HEK293 (cell line): ENCODE measurements around the gene PHKA2.

Experiments used
- CTCF ChIP-seq: fragments of 450-650 bp; formaldehyde crosslinking; IDR thresholded peaks from 2 replicates; pipeline ENCODE4 v1.5.1; 2016; ENCODE audit warnings: missing biosample characterization, missing genetic modification characterization
- EGR2 ChIP-seq: fragments of 450-650 bp; formaldehyde crosslinking; IDR thresholded peaks from 2 replicates; pipeline ENCODE4 v1.5.1; 2016; ENCODE audit warnings: low read depth, missing biosample characterization, missing genetic modification characterization
- FEZF1 ChIP-seq: fragments of 450-650 bp; formaldehyde crosslinking; IDR thresholded peaks from 2 replicates; pipeline ENCODE4 v1.5.1; 2016; ENCODE audit warnings: missing biosample characterization, missing genetic modification characterization
- GLI4 ChIP-seq: fragments of 450-650 bp; formaldehyde crosslinking; IDR thresholded peaks from 2 replicates; pipeline ENCODE4 v1.5.1; 2016; ENCODE audit warnings: missing biosample characterization, missing genetic modification characterization
- GLIS1 ChIP-seq: fragments of 450-650 bp; formaldehyde crosslinking; IDR thresholded peaks from 2 replicates; pipeline ENCODE4 v1.5.1; 2016; ENCODE audit warnings: missing biosample characterization, missing genetic modification characterization
- HOXA7 ChIP-seq: sonication (generic); formaldehyde crosslinking; IDR thresholded peaks from 2 replicates; pipeline ENCODE4 v1.8.1; 2022; ENCODE audit warnings: missing genetic modification reagents, borderline replicate concordance
- INSM2 ChIP-seq: fragments of 450-650 bp; formaldehyde crosslinking; IDR thresholded peaks from 2 replicates; pipeline ENCODE4 v1.5.1; 2016; ENCODE audit warnings: missing biosample characterization, missing genetic modification characterization
- KLF10 ChIP-seq: fragments of 450-650 bp; IDR thresholded peaks from 2 replicates; pipeline ENCODE4 v1.5.1; 2018; ENCODE audit warnings: missing biosample characterization, mild to moderate bottlenecking, missing genetic modification characterization
- KLF16 ChIP-seq: fragments of 450-650 bp; formaldehyde crosslinking; IDR thresholded peaks from 2 replicates; pipeline ENCODE4 v1.5.1; 2017; ENCODE audit warnings: missing biosample characterization, missing genetic modification characterization
- SP2 ChIP-seq: fragments of 450-650 bp; formaldehyde crosslinking; IDR thresholded peaks from 2 replicates; pipeline ENCODE4 v1.5.1; 2016; ENCODE audit warnings: missing biosample characterization, missing genetic modification characterization
- ZBTB17 ChIP-seq: fragments of 450-650 bp; formaldehyde crosslinking; IDR thresholded peaks from 2 replicates; pipeline ENCODE4 v1.5.1; 2016; ENCODE audit warnings: missing biosample characterization, missing genetic modification characterization
- ZBTB20 ChIP-seq: fragments of 450-650 bp; formaldehyde crosslinking; IDR thresholded peaks from 2 replicates; pipeline ENCODE4 v1.5.1; 2016; ENCODE audit warnings: missing biosample characterization, missing genetic modification characterization
- ZBTB49 ChIP-seq: fragments of 450-650 bp; formaldehyde crosslinking; IDR thresholded peaks from 2 replicates; pipeline ENCODE4 v1.5.1; 2016; ENCODE audit warnings: missing biosample characterization, missing genetic modification characterization, low read depth
- ZNF138 ChIP-seq: fragments of 450-650 bp; formaldehyde crosslinking; IDR thresholded peaks from 2 replicates; pipeline ENCODE4 v1.5.1; 2016; ENCODE audit warnings: missing biosample characterization, missing genetic modification characterization, borderline replicate concordance
- ZNF2 ChIP-seq: fragments of 450-650 bp; formaldehyde crosslinking; IDR thresholded peaks from 2 replicates; pipeline ENCODE4 v1.5.1; 2016; ENCODE audit warnings: missing biosample characterization, missing genetic modification characterization
- ZNF280C ChIP-seq: fragments of 450-650 bp; formaldehyde crosslinking; IDR thresholded peaks from 2 replicates; pipeline ENCODE4 v1.5.1; 2016; ENCODE audit warnings: missing biosample characterization, missing genetic modification characterization
- ZNF366 ChIP-seq: fragments of 450-650 bp; formaldehyde crosslinking; conservative IDR thresholded peaks from 2 replicates; pipeline ENCODE4 v1.5.1; 2016; ENCODE audit warnings: missing biosample characterization, missing genetic modification characterization
- ZNF391 ChIP-seq: fragments of 450-650 bp; formaldehyde crosslinking; IDR thresholded peaks from 2 replicates; pipeline ENCODE4 v1.5.1; 2016; ENCODE audit warnings: low read depth, missing biosample characterization, missing genetic modification characterization, borderline replicate concordance
- ZNF394 ChIP-seq: fragments of 450-650 bp; formaldehyde crosslinking; IDR thresholded peaks from 2 replicates; pipeline ENCODE4 v1.5.1; 2016; ENCODE audit warnings: missing biosample characterization, missing genetic modification characterization, mild to moderate bottlenecking, moderate library complexity, borderline replicate concordance
- ZNF558 ChIP-seq: fragments of 450-650 bp; formaldehyde crosslinking; IDR thresholded peaks from 2 replicates; pipeline ENCODE4 v1.5.1; 2016; ENCODE audit warnings: missing biosample characterization, missing genetic modification characterization
- ZNF585B ChIP-seq: fragments of 450-650 bp; formaldehyde crosslinking; IDR thresholded peaks from 2 replicates; pipeline ENCODE4 v1.5.1; 2016; ENCODE audit warnings: missing biosample characterization, missing genetic modification characterization
- ZNF600 ChIP-seq: fragments of 450-650 bp; formaldehyde crosslinking; IDR thresholded peaks from 2 replicates; pipeline ENCODE4 v1.5.1; 2016; ENCODE audit warnings: missing biosample characterization, missing genetic modification characterization
- ZNF654 ChIP-seq: fragments of 450-650 bp; formaldehyde crosslinking; IDR thresholded peaks from 2 replicates; pipeline ENCODE4 v1.5.1; 2016; ENCODE audit warnings: low read depth, missing biosample characterization, missing genetic modification characterization
- ZSCAN16 ChIP-seq: fragments of 450-650 bp; formaldehyde crosslinking; IDR thresholded peaks from 2 replicates; pipeline ENCODE4 v1.5.1; 2016; ENCODE audit warnings: missing biosample characterization, missing genetic modification characterization
- TF ChIP-seq, protein P1 (sequence below): fragments of 450-650 bp; formaldehyde crosslinking; IDR thresholded peaks from 2 replicates; pipeline ENCODE4 v1.5.1; 2016; ENCODE audit warnings: missing biosample characterization, missing genetic modification characterization

The PHKA2 gene

DNA sequence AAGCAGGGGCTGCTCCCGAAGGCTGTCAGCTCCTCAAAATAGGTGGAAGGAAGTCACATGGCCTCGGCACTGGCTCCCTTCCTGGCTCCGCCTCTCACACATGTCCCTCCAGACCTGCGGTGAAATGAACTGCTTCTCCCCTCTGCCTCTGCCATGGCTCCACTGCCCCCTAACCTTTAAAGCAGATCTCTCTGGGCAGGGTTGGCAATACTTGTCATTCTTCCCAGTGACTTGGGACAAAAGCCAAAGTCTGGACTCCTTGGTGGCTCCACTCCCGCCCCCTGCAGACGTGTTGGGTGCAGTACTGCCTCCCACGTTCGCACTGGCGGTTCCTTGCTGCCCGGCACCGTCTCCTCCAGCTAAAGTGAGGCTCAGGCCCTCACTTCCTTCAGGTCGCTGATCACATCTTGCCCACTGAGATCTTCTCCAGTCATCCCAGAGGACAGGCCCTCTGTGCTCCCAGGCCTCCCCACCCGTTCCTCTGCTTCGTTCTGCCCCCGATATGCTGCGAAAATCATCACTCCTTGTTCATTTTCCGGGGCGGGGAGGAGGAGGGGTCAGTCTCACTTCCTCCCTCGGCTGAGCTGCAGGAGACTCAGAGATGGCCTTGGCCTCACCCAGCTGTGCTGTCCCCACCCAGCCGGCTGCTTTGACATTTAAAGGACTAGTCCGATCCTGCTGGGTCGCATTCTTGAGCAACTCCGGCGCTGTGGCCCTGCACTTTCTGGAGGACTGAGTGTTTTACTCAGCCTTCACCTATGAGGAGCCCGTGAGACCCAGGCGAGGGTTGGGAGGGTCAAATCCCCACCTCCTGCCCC, 97.4 kb downstream of the PHKA2 start (continued):
- TF ChIP-seq ZNF654 (tag by site-specific recombination) (peak; percentile 36), KLF10 (tag by site-specific recombination) (no peak), ZNF585B (tag by site-specific recombination) (no peak), ZSCAN16 (no peak), CTCF (tag by site-specific recombination) (peak; percentile 84; the same call in 1 of the 2 replicates), ZNF2 (0 out of 2 replicates have a peak, but pooled peaks have one; percentile 41), EGR2 (peak; percentile 70), ZNF138 (no peak), GLIS1 (tag by site-specific recombination) (peak; percentile 78), HOXA7 (no peak), SP2 (tag by site-specific recombination) (peak; percentile 74), ZNF600 (tag by site-specific recombination) (peak; percentile 89), ZNF391 (tag by site-specific recombination) (no peak), KLF16 (tag by site-specific recombination) (0 out of 2 replicates have a peak, but pooled peaks have one; percentile 14), ZBTB49 (tag by site-specific recombination) (no peak), ZNF394 (tag by site-specific recombination) (no peak), FEZF1 (no peak), ZNF366 (no peak), ZBTB17 (tag by site-specific recombination) (peak; percentile 68; the same call in 1 of the 2 replicates), ZBTB20 (tag by site-specific recombination) (peak; percentile 33; the same call in 1 of the 2 replicates), ZNF558 (tag by site-specific recombination) (no peak), GLI4 (tag by site-specific recombination) (no peak), INSM2 (no peak), ZNF280C (no peak)
- TF ChIP-seq, protein P1, sequence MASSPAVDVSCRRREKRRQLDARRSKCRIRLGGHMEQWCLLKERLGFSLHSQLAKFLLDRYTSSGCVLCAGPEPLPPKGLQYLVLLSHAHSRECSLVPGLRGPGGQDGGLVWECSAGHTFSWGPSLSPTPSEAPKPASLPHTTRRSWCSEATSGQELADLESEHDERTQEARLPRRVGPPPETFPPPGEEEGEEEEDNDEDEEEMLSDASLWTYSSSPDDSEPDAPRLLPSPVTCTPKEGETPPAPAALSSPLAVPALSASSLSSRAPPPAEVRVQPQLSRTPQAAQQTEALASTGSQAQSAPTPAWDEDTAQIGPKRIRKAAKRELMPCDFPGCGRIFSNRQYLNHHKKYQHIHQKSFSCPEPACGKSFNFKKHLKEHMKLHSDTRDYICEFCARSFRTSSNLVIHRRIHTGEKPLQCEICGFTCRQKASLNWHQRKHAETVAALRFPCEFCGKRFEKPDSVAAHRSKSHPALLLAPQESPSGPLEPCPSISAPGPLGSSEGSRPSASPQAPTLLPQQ (tag by site-specific recombination): 0 out of 2 replicates have a peak, but pooled peaks have one; percentile 15
- TF ChIP-seq, all 188 proteins: peak for 18
